K562 treated with DMSO at 1 percent for 4 hours (cell line): ENCODE data around the gene FBXO27. TPM values are rescaled to one million over a fixed set of nuclear protein-coding genes. Genes with fewer than 3 reads are reported as not detected.

Source experiments
- total RNA-seq: library from RNA; unstranded; fragments of 300-600 nt; gene quantifications from 2 replicates; pipeline ENCODE4 v1.2.3, GENCODE V29; 2022; ENCODE audit not compliant: insufficient read depth

Gene FBXO27
- total RNA-seq: 5.7 and 13.3 TPM in 2 replicates

GRCh38 chr19:39032063-39032918 lies at the start of gene FBXO27:
Gene FBXO27, minus strand, starts transcription at chr19:39032549. Its CDS starts 322 bp downstream, at chr19:39032227.

GRCh38 chr19:38975214-38975860 lies 57.0 kb downstream of the FBXO27 start, which contains the start of gene FBXO17:
Gene FBXO17, minus strand, starts transcription at chr19:38975742. Its CDS starts 25,423 bp downstream, at chr19:38950319.

Other genes starting within 250 kb of the FBXO27 start
- not detected in 2 replicates for gene LGALS7B, start 243.3 kb downstream of the FBXO27 start, total RNA-seq
- 1.7 and 3.3 TPM in 2 replicates for gene LGALS4, start 219.6 kb downstream of the FBXO27 start, total RNA-seq
- gene ECH1, start 200.8 kb downstream of the FBXO27 start, total RNA-seq: 280 and 332 TPM in 2 replicates
- gene HNRNPL, start 182.6 kb downstream of the FBXO27 start, total RNA-seq: 303 and 331 TPM in 2 replicates
- 5.3 and 9.5 TPM in 2 replicates for gene RINL, start 154.3 kb downstream of the FBXO27 start, total RNA-seq
- 58.7 and 68.7 TPM in 2 replicates for gene SIRT2, start 132.9 kb downstream of the FBXO27 start, total RNA-seq
- 29.9 and 42.7 TPM in 2 replicates for gene NFKBIB, start 132.6 kb downstream of the FBXO27 start, total RNA-seq
- not detected in 2 replicates for gene CCER2, start 120.4 kb downstream of the FBXO27 start, total RNA-seq
- 27.9 and 33.7 TPM in 2 replicates for gene SARS2, start 101.8 kb downstream of the FBXO27 start, total RNA-seq
- 78.2 and 84.1 TPM in 2 replicates for gene MRPS12, start 101.6 kb downstream of the FBXO27 start, total RNA-seq
- gene FBXO17, start 56.8 kb downstream of the FBXO27 start, total RNA-seq: 28.7 and 37.3 TPM in 2 replicates
- gene ACP7, start 51.8 kb upstream of the FBXO27 start, total RNA-seq: not detected in 2 replicates
- 27.5 and 36.4 TPM in 2 replicates for gene PAK4, start 93.2 kb upstream of the FBXO27 start, total RNA-seq
- not detected in 2 replicates for gene NCCRP1, start 164.4 kb upstream of the FBXO27 start, total RNA-seq
- gene SYCN, start 171.7 kb upstream of the FBXO27 start, total RNA-seq: not detected in 2 replicates
- gene IFNL3, start 212.5 kb upstream of the FBXO27 start, total RNA-seq: not detected in 2 replicates
- gene IFNL4, start 216.3 kb upstream of the FBXO27 start, total RNA-seq: not detected in 2 replicates
- not detected in 2 replicates for gene IFNL2, start 235.8 kb upstream of the FBXO27 start, total RNA-seq